Measurements from ENCODE around the gene DNHD1. TPM values are rescaled to one million over a fixed set of nuclear protein-coding genes. Genes with fewer than 3 reads are reported as not detected.

Gene DNHD1
- total and polyA plus RNA-seq, 9 of the 15 experiments (the other 6 are each of a cell fraction or from before 2014, with no cell fraction given): 0.82 to 9.7 (median 3.8) TPM

DNA sequence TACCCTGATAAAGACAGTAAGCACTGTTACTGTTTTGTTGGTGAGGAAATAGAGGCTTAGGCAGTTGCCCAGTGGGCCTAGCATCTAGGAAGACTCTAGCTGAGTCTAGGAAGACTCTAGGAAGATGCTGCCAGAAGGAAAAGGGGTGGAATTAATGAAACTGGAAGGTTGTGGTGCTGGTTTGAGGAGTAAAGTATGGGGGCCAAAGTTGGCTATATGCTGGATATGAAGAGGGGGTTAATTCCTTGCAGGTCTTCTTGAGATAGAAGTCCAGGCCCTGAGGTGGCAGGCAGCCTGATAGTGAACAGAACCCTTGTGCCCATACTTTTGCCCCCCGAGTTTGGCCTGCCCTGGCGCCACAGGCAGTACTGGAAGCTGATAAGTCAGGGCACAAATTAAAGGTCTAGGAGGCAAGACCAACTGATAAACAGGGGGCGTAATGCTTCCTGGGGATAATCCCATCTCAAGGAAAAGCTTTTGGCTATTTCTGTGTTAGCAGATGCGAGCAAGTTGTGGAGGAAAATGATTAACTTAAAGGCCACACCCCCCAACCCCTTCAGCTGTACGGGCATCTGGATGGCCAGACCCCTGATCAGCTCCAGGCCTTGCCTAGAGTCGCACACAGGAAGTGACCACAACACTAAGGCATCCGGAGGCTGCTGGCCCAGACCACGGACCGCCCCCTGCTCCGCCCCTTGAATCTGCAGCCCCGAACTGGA, 109.5 kb downstream of the DNHD1 start (continued):
- TF ChIP-seq PHB2 (IDR thresholded peaks at IDR 0.05; ENCODE audit: low read depth) (no peak), RNF2 (IDR thresholded peaks at IDR 0.05) (no peak), SIX5 (IDR thresholded peaks at IDR 0.05; ENCODE audit: borderline replicate concordance in 1 of 2, insufficient read depth in 1 of 2, low read depth in 1 of 2, low read length in 2 of 2) (no peak), ZNF311 (CRISPR knock-in tag; IDR thresholded peaks at IDR 0.05) (0 out of 2 replicates have a peak, but pooled peaks have one; percentile 21), HCFC1 (IDR thresholded peaks at IDR 0.05; ENCODE audit: low read depth, low read length) (peak; percentile 24; the same call in 1 of the 2 replicates), ZNF696 (CRISPR knock-in tag; conservative IDR thresholded peaks at IDR 0.05) (no peak), SMAD3 (CRISPR knock-in tag; conservative IDR thresholded peaks at IDR 0.05) (0 out of 2 replicates have a peak, but pooled peaks have one; percentile 30), HDAC1 (IDR thresholded peaks at IDR 0.05) (0 out of 4 replicates have a peak, but pooled peaks of 1 of the 2 experiments have one; percentile 25), GABPA (tag; conservative IDR thresholded peaks at IDR 0.05; ENCODE audit: low read depth) (peak; percentile 89), ZNF589 (CRISPR knock-in tag; IDR thresholded peaks at IDR 0.05; ENCODE audit: low read depth) (peak; percentile 77; the same call in 1 of the 2 replicates), SIN3B (IDR thresholded peaks at IDR 0.05; ENCODE audit: low read depth) (no peak), SAFB (IDR thresholded peaks at IDR 0.05; ENCODE audit: borderline replicate concordance, low read depth, low read length) (no peak), ZNF699 (CRISPR knock-in tag; IDR thresholded peaks at IDR 0.05; ENCODE audit: insufficient replicate concordance) (no peak), CREM (IDR thresholded peaks at IDR 0.05; ENCODE audit: low read depth) (peak; percentile 70), ELF4 (CRISPR knock-in tag; IDR thresholded peaks at IDR 0.05) (no peak)
- TF ChIP-seq, protein P1, sequence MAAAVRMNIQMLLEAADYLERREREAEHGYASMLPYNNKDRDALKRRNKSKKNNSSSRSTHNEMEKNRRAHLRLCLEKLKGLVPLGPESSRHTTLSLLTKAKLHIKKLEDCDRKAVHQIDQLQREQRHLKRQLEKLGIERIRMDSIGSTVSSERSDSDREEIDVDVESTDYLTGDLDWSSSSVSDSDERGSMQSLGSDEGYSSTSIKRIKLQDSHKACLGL (CRISPR knock-in tag; IDR thresholded peaks at IDR 0.05; ENCODE audit: borderline replicate concordance, poor library complexity, severe bottlenecking): no peak
- TF ChIP-seq, protein P2, sequence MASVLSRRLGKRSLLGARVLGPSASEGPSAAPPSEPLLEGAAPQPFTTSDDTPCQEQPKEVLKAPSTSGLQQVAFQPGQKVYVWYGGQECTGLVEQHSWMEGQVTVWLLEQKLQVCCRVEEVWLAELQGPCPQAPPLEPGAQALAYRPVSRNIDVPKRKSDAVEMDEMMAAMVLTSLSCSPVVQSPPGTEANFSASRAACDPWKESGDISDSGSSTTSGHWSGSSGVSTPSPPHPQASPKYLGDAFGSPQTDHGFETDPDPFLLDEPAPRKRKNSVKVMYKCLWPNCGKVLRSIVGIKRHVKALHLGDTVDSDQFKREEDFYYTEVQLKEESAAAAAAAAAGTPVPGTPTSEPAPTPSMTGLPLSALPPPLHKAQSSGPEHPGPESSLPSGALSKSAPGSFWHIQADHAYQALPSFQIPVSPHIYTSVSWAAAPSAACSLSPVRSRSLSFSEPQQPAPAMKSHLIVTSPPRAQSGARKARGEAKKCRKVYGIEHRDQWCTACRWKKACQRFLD (CRISPR knock-in tag; IDR thresholded peaks at IDR 0.05): peak; percentile 82
- TF ChIP-seq, protein P3, sequence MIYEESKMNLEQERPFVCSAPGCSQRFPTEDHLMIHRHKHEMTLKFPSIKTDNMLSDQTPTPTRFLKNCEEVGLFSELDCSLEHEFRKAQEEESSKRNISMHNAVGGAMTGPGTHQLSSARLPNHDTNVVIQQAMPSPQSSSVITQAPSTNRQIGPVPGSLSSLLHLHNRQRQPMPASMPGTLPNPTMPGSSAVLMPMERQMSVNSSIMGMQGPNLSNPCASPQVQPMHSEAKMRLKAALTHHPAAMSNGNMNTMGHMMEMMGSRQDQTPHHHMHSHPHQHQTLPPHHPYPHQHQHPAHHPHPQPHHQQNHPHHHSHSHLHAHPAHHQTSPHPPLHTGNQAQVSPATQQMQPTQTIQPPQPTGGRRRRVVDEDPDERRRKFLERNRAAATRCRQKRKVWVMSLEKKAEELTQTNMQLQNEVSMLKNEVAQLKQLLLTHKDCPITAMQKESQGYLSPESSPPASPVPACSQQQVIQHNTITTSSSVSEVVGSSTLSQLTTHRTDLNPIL (CRISPR knock-in tag; IDR thresholded peaks at IDR 0.05): no peak
- TF ChIP-seq, protein P4, sequence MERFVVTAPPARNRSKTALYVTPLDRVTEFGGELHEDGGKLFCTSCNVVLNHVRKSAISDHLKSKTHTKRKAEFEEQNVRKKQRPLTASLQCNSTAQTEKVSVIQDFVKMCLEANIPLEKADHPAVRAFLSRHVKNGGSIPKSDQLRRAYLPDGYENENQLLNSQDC (CRISPR knock-in tag; IDR thresholded peaks at IDR 0.05): no peak
- TF ChIP-seq, protein P5, sequence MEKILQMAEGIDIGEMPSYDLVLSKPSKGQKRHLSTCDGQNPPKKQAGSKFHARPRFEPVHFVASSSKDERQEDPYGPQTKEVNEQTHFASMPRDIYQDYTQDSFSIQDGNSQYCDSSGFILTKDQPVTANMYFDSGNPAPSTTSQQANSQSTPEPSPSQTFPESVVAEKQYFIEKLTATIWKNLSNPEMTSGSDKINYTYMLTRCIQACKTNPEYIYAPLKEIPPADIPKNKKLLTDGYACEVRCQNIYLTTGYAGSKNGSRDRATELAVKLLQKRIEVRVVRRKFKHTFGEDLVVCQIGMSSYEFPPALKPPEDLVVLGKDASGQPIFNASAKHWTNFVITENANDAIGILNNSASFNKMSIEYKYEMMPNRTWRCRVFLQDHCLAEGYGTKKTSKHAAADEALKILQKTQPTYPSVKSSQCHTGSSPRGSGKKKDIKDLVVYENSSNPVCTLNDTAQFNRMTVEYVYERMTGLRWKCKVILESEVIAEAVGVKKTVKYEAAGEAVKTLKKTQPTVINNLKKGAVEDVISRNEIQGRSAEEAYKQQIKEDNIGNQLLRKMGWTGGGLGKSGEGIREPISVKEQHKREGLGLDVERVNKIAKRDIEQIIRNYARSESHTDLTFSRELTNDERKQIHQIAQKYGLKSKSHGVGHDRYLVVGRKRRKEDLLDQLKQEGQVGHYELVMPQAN (IDR thresholded peaks at IDR 0.05; ENCODE audit: borderline replicate concordance): no peak
- TF ChIP-seq, protein P6, sequence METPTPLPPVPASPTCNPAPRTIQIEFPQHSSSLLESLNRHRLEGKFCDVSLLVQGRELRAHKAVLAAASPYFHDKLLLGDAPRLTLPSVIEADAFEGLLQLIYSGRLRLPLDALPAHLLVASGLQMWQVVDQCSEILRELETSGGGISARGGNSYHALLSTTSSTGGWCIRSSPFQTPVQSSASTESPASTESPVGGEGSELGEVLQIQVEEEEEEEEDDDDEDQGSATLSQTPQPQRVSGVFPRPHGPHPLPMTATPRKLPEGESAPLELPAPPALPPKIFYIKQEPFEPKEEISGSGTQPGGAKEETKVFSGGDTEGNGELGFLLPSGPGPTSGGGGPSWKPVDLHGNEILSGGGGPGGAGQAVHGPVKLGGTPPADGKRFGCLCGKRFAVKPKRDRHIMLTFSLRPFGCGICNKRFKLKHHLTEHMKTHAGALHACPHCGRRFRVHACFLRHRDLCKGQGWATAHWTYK (CRISPR knock-in tag; IDR thresholded peaks at IDR 0.05): peak; percentile 56; the same call in 1 of the 2 replicates
